Kidney glomerular epithelial cell (primary cell): Measurements from ENCODE around the gene VRK2.
"Not testable (repeated sequence)": the region's sequence is repeated elsewhere in the genome, so short reads cannot be mapped to it uniquely, and the experiment has no call there.

ENCODE experiments used
- DNase-seq: peaks from one replicate; lab custom pipeline; 2025; lab: John Stamatoyannopoulos, UW

Gene VRK2

GRCh38 chr2:58107803-58108710 is 61.5 kb downstream of the VRK2 start:
- DNase-seq: peak; percentile 62

DNA sequence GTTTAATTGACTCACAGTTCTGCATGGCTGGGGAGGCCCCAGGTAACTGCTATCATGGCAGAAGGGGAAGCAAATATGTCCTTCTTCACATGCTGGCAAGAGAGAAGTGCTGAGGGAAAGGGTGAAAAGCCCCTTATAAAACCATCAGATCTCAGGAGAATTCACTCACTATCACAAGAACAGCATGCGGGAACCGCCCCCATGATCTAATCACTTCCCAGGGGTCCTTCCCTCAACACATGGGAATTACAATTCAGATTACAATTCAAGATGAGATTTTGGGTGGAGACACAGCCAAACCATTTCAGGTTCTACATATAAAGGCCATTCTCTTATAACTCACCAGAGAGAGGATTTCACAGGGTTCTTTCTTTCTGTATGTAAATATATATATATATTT is 62.9 kb downstream of the VRK2 start:
- no peak for DNase-seq

DNA sequence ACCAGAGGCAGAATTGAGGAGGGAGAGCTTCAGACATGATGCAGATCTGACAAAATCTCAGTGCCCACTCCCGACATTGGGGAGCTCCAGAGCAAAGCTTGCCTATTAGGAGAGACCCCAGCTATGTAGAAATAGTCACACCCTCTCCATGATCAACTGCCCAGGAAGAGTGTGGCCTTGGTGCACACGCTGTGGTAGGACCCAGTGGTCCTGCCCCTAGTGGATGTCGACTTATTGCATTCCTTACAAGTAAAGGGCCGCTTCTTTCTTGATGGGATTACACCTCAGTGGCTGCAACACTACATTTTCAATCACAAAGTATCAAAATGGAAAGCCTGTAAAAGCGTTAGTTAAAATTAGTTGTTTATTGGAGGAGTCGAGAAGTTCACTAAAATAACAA is 64.2 kb downstream of the VRK2 start:
- DNase-seq: no peak

DNA sequence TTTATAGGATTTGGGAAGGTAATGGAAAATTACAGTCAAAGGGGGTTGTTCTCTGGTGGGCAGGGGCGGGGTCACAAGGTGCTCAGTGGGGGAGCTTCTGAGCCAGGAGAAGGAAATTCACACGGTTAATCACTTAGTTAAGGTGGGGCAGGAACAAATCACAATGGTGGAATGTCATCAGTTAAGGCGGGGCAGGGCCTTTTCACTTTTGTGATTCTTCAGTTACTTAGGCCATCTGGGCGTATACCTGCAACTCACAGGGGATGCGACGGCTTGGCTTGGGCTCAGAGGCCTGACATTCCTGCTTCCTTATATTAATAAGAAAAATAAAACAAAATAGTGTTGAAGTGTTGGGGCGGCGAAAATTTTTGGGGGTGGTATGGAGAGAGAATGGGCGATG is 67.0 kb downstream of the VRK2 start:
- DNase-seq: not testable (repeated sequence)

DNA sequence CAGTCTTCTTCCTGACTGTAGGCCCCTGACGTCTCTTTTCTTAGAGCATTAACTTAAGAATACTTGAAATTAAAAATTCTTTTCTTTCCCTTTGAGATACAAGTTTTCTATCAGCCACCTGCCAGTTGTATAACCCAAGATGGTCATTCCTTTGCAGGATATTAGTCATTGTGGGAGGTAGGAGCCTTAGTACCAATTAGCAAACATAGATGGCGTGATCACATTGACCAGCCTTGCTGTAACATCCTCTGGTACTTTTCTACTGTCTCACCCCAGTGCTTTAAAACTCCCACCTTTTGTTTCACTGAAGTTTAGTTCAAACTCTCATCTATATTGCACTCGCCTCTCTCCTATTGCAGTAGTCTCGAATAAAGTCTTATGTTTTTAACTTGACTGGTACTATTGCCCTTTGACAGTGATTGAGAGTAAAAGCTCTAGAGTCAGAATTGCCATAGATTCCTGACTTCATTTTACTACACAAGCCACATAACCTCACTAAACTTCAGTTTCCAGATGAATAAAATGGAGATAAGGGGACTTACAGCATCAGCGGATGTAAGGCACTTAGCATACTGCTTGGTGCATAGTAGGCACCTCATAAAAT is 74.1 kb downstream of the VRK2 start:
- DNase-seq: no peak

GRCh38 chr2:58122040-58122439 is 75.4 kb downstream of the VRK2 start:
- DNase-seq: no peak

- DNase-seq: no peak
Observed at GRCh38 chr2:58122540-58122939, 75.9 kb downstream of the VRK2 start.

GRCh38 chr2:58127111-58127510 is 80.5 kb downstream of the VRK2 start:
- DNase-seq: no peak

DNA sequence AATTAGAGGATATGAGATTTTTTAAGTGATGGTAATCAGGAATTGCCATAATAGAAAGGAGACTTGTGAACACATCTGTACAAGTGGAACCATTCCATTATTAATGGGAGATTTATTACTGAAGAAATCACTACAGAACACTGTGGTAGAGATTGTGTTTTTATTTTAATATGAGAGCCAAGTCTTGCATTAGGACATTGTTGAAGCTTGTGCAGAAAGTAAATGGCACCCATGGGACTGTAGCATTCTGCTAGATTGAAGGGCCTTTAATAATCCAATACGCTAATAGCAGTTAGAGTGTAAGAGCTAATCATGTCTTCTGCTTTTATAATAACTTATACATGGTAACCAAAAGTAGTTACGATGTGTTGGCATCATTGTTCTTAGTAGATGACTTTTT is 83.6 kb downstream of the VRK2 start:
- DNase-seq: no peak

DNA sequence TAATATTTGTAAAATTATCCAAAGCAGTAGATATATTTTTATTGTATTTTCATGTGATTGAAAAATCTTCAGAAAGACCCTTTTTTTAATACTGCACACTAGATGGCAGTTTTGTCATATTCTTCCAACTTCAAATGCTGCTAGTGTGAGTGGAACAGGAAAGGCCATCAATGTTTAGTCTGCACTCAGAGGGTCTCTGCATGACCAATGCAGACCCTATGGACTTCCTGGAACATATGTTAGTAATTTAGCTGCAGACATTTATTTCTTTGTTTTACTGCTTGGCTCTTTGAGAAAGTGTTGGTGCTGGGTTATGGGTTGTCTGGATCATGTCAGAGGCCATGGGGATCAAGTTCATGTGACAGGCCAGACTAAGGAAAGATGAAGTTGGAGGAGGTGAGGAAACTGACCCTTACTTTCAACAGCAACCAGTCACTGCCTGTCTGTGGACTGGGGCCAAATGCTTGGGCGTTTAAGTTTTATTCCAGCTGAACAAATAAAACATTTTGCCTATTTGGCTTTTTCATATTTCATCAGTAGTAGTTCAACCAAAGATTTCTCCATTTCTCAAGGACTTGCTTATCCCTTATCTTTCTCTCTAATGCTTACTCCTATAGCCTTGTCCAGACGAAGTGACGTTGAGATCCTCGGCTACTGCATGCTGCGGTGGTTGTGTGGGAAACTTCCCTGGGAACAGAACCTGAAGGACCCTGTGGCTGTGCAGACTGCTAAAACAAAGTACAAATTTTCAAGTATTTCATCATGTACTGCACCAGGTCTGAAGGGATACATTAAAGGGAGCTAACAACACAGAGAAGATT is 84.8 kb downstream of the VRK2 start:
- no peak for DNase-seq

- no peak for DNase-seq
Observed at GRCh38 chr2:58133395-58133794, 86.8 kb downstream of the VRK2 start.

DNA sequence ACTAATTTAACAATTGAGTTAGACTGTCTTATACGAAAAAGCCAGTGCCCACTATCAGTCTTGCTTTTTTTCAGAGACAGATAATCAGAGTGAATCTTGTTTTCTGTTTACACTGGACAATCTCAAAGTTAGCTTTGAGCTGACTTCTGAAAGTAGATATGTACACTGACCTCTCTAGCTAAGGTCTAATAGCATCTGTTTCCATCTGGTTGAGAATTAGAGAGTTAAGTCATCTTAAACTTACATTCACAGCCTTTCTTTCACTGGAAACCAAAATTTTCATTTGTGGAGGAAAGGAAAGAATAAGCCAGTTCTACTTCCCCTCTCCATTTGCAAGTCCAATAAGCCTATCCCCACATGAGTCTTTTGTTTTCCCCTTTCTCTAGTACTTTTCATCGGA is 89.3 kb downstream of the VRK2 start:
- DNase-seq: no peak

GRCh38 chr2:58137221-58137620 is 90.6 kb downstream of the VRK2 start:
- peak; percentile 32 for DNase-seq

GRCh38 chr2:58137856-58138255 is 91.2 kb downstream of the VRK2 start:
- no peak for DNase-seq

- no peak for DNase-seq
Observed at GRCh38 chr2:58138396-58139030, 91.9 kb downstream of the VRK2 start.

- DNase-seq: no peak
Observed at GRCh38 chr2:58140508-58141072, 94.0 kb downstream of the VRK2 start.

DNA sequence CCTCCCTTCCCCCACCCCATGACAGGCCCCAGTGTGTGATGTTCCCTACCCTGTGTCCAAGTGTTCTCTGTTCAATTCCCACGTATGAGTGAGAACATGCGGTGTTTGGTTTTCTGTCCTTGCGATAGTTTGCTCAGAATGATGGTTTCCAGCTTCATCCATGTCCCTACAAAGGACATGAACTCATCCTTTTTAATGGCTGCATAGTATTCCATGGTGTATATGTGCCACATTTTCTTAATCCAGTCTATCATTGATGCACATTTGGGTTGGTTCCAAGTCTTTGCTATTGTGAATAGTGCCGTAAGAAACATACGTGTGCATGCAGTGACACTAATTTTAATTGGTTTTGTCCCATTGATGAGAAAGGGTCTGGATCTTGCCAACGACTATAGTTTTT is 99.2 kb downstream of the VRK2 start:
- DNase-seq: not testable (repeated sequence)

GRCh38 chr2:58146707-58147106 is 100.1 kb downstream of the VRK2 start:
- DNase-seq: peak; percentile 25

DNA sequence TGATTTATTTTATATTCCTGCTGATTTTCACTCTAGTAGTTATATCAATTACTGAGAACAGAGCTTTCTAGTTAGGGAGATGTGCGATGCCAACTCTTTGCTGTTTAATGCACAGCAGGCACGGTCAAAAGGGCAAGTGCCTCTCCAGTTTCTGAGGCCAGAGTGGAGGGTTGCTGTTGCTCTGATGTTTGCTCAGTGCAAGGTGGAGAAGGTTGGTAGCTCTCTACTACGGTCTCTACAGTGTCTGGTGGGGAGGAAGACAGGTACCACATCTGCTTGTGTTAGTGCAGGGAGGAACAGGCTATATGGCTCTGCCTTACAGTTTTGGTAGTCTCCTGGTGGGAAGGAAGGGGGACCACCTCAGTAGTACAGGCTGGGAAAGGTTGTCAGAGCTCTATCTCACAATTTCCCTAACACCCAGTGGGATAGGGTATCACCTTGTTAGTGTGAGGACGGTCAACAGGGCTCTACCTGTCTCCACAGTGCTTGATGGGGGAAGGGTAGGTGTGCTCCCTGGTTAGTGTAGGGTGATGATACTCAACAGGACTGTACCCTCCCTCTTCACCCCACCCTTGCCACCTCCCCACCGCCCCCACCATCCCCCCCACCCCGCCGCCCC is 108.7 kb downstream of the VRK2 start:
- DNase-seq: no peak

- no peak for DNase-seq
Observed at GRCh38 chr2:58156780-58157179, 110.2 kb downstream of the VRK2 start.

DNA sequence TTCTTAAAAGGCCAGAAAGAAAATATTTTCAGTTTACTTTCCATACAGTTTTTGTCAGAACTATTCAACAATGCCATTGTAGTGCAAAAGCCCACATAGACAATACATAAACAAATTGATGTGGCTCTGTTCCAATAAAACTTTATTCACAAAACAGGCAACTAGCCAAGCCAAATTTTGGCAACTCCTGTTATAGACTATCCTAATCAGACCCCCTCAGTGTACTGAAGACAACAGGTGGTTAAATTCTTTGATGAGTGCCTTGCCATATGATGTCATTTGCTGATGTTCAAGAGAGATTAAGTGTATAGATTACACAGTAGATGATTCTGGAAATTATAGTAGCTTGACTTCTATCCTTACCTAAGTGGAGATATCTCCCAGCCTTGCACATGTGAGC is 111.1 kb downstream of the VRK2 start:
- no peak for DNase-seq
